DMS114 treated with DMSO at 0.1 percent for 48 hours (cell line): ENCODE data around the gene PUS1.

Source experiments
- DNase-seq: peaks from one replicate; lab custom pipeline; 2025; ENCODE audit not compliant: unreplicated experiment; lab: John Stamatoyannopoulos, UW

The PUS1 gene

GRCh38 chr12:131990066-131990979 is 61.2 kb downstream of the PUS1 start:
- DNase-seq: no peak

DNA sequence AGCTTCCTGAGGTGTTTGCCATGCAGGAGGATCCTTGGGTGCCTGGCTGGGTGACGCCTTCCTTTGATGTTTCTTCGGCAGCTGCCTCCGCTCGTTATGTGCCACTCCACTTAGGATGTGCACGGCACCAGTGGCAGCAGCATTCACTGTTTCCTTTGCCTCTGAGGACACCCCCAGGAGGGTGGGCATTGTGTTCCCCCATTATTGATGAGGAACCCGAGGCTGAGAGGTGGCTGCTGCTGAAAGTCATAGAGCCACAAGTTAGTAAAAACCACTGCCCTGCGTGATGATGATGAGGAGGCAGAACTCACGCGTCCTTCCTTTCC is 61.9 kb downstream of the PUS1 start:
- no peak for DNase-seq

DNA sequence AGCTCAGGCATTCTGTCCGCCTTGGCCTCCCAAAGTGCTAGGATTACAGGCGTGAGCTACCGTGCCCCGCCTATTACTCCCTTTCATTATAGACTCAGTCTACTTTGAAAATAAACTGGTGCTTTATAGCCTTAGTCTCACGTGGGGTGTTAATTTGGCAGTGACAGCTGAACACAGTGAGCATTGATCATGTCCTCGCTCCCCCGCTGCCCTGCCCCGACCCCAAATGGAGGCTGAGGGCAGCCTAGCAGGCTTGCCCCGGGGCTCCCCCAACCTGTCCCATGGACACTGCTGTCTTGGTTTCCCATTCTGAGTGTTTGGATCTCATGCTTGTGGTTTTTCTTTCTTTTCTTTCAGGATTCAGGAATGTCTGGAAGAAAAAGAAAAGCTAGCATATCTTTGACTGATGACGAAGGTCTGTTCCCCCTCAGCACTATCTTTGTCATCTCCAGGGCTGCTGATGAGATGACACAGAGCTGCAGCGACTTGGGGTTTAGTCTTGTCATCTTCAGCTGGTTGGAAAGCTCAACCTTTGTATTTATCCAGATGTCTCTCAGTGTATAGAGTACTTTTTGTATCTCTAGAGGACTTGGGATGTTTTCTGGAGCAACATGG is 62.8 kb downstream of the PUS1 start:
- DNase-seq: no peak

GRCh38 chr12:131994589-131994988 is 65.5 kb downstream of the PUS1 start:
- DNase-seq: no peak
